ENCODE data around the gene HBG2. TPM values are rescaled to one million over a fixed set of nuclear protein-coding genes. Genes with fewer than 3 reads are reported as not detected.
A peak's percentile ranks its signal among the peaks of the same experiment; 100 is the strongest.

Gene HBG2
- total and polyA plus RNA-seq, 9 of the 15 experiments (the other 6 are each of a cell fraction or from before 2014, with no cell fraction given), result 1,626 to 58,619 (median 10,515) TPM

DNA sequence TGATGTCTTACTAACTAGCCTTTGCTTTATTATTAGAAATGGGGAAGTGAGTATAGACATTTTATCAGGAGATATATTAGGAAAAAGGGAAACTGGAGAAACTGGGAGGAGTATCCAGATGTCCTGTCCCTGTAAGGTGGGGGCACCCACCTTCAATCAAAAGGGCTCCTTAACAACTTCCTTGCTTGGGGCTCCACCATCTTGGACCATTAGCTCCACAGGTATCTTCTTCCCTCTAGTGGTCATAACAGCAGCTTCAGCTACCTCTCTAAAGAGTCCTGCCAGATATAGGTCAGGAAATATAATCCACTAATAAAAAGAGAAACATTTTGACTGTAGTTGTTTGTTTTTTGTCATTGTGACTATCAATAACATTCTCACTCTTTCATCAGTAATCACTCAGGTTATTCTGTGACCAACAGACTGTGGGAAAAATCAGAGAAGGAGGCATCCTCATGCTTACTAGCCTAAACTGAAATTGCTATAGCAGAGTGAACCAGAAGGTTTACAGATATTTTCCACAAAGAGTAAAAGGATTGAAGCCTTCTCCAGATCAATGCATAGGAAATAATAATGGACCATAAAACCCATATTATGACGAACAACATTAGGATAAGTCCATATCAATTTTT is 36.7 kb upstream of the HBG2 start (continued):
- TF ChIP-seq TAF15 (IDR thresholded peaks at IDR 0.05; ENCODE audit: low read depth, low read length) (no peak), ZC3H8 (IDR thresholded peaks at IDR 0.05) (no peak), BCOR (IDR thresholded peaks at IDR 0.05) (no peak), KAT2B (IDR thresholded peaks at IDR 0.05; ENCODE audit: low read depth, low read length) (no peak), MTA2 (IDR thresholded peaks at IDR 0.05; ENCODE audit: low read depth) (no peak), SPI1 (IDR thresholded peaks at IDR 0.05; ENCODE audit: borderline replicate concordance, low read depth, low read length) (peak; percentile 61), ETV6 (IDR thresholded peaks at IDR 0.05; ENCODE audit: borderline replicate concordance in 1 of 2, low read depth in 2 of 2, low read length in 1 of 2) (no peak), ETV6 (CRISPR knock-in tag; IDR thresholded peaks at IDR 0.05; ENCODE audit: borderline replicate concordance) (no peak)
- TF ChIP-seq, protein P1, sequence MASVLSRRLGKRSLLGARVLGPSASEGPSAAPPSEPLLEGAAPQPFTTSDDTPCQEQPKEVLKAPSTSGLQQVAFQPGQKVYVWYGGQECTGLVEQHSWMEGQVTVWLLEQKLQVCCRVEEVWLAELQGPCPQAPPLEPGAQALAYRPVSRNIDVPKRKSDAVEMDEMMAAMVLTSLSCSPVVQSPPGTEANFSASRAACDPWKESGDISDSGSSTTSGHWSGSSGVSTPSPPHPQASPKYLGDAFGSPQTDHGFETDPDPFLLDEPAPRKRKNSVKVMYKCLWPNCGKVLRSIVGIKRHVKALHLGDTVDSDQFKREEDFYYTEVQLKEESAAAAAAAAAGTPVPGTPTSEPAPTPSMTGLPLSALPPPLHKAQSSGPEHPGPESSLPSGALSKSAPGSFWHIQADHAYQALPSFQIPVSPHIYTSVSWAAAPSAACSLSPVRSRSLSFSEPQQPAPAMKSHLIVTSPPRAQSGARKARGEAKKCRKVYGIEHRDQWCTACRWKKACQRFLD (CRISPR knock-in tag; IDR thresholded peaks at IDR 0.05), result no peak
- TF ChIP-seq, protein P2, sequence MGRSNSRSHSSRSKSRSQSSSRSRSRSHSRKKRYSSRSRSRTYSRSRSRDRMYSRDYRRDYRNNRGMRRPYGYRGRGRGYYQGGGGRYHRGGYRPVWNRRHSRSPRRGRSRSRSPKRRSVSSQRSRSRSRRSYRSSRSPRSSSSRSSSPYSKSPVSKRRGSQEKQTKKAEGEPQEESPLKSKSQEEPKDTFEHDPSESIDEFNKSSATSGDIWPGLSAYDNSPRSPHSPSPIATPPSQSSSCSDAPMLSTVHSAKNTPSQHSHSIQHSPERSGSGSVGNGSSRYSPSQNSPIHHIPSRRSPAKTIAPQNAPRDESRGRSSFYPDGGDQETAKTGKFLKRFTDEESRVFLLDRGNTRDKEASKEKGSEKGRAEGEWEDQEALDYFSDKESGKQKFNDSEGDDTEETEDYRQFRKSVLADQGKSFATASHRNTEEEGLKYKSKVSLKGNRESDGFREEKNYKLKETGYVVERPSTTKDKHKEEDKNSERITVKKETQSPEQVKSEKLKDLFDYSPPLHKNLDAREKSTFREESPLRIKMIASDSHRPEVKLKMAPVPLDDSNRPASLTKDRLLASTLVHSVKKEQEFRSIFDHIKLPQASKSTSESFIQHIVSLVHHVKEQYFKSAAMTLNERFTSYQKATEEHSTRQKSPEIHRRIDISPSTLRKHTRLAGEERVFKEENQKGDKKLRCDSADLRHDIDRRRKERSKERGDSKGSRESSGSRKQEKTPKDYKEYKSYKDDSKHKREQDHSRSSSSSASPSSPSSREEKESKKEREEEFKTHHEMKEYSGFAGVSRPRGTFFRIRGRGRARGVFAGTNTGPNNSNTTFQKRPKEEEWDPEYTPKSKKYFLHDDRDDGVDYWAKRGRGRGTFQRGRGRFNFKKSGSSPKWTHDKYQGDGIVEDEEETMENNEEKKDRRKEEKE (IDR thresholded peaks at IDR 0.05; ENCODE audit: borderline replicate concordance in 1 of 2, control insufficient read depth in 1 of 2, low read depth in 2 of 2, low read length in 1 of 2), result 0 out of 4 replicates have a peak, but pooled peaks of 1 of the 2 experiments have one; percentile 21
- TF ChIP-seq, protein P3, sequence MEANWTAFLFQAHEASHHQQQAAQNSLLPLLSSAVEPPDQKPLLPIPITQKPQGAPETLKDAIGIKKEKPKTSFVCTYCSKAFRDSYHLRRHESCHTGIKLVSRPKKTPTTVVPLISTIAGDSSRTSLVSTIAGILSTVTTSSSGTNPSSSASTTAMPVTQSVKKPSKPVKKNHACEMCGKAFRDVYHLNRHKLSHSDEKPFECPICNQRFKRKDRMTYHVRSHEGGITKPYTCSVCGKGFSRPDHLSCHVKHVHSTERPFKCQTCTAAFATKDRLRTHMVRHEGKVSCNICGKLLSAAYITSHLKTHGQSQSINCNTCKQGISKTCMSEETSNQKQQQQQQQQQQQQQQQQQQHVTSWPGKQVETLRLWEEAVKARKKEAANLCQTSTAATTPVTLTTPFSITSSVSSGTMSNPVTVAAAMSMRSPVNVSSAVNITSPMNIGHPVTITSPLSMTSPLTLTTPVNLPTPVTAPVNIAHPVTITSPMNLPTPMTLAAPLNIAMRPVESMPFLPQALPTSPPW (CRISPR knock-in tag; IDR thresholded peaks at IDR 0.05), result peak; percentile 60; the same call in 1 of the 2 replicates
- TF ChIP-seq, protein P4, sequence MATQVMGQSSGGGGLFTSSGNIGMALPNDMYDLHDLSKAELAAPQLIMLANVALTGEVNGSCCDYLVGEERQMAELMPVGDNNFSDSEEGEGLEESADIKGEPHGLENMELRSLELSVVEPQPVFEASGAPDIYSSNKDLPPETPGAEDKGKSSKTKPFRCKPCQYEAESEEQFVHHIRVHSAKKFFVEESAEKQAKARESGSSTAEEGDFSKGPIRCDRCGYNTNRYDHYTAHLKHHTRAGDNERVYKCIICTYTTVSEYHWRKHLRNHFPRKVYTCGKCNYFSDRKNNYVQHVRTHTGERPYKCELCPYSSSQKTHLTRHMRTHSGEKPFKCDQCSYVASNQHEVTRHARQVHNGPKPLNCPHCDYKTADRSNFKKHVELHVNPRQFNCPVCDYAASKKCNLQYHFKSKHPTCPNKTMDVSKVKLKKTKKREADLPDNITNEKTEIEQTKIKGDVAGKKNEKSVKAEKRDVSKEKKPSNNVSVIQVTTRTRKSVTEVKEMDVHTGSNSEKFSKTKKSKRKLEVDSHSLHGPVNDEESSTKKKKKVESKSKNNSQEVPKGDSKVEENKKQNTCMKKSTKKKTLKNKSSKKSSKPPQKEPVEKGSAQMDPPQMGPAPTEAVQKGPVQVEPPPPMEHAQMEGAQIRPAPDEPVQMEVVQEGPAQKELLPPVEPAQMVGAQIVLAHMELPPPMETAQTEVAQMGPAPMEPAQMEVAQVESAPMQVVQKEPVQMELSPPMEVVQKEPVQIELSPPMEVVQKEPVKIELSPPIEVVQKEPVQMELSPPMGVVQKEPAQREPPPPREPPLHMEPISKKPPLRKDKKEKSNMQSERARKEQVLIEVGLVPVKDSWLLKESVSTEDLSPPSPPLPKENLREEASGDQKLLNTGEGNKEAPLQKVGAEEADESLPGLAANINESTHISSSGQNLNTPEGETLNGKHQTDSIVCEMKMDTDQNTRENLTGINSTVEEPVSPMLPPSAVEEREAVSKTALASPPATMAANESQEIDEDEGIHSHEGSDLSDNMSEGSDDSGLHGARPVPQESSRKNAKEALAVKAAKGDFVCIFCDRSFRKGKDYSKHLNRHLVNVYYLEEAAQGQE (IDR thresholded peaks at IDR 0.05; ENCODE audit: borderline replicate concordance), result peak; percentile 93
- TF ChIP-seq, protein P4 (CRISPR knock-in tag; IDR thresholded peaks at IDR 0.05; ENCODE audit: low read depth), result no peak
